Stimulated activated CD4-positive, alpha-beta T cell treated with anti-CD3 and anti-CD28 coated beads, Interleukin-12 subunit alpha, Interleukin-12 subunit beta, amount 100 ng/mL, for 4 hours (primary cell): ENCODE results near the gene RAB22A.
"Not testable (repeated sequence)": the region's sequence is repeated elsewhere in the genome, so short reads cannot be mapped to it uniquely, and the experiment has no call there.

ENCODE experiments used
- DNase-seq: peaks from one replicate; pipeline ENCODE4 v3.0.0-alpha.2; 2020

Gene RAB22A

GRCh38 chr20:58389968-58390658 lies 80.6 kb downstream of the RAB22A start:
- no peak for DNase-seq

- no peak for DNase-seq
Measured at GRCh38 chr20:58390659-58391035, 81.1 kb downstream of the RAB22A start.

DNA sequence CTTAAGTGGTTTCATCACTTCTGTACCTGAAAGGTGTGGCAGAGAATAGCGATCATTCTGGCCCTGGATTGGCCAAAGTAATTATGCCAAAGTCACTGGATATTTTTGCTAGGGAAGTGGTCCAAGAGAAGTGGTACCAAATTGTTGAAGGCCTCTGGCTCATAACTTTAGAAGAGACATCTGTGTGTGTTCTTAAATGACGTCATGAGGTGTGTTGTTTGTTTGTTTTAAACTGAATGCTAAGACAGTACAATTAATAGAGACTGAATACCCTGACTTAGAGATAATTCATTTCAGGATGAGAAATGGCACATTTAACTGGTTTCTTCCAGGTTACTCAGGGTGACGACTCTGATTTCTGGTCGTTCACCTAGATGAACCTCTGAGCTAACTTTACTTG lies 82.8 kb downstream of the RAB22A start:
- DNase-seq: no peak

DNA sequence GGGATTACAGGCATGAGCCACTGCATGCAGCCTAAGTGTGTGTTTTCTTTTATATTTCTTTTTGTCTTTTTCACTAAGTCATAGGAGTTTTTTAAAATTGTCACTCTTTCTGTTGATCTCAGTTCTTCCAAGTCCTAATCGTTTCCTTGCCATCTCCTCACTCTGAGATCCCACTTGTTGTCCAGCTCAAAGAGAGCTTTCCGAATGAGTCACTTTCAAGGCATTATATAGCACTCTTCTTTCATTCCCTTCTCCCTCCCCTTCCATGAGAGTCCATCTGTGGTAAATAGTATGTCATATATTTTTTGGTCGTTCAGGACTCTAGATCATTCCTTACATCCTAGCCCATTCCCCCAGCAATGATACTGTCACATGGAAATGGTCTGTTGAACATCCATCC lies 83.8 kb downstream of the RAB22A start:
- no peak for DNase-seq

DNA sequence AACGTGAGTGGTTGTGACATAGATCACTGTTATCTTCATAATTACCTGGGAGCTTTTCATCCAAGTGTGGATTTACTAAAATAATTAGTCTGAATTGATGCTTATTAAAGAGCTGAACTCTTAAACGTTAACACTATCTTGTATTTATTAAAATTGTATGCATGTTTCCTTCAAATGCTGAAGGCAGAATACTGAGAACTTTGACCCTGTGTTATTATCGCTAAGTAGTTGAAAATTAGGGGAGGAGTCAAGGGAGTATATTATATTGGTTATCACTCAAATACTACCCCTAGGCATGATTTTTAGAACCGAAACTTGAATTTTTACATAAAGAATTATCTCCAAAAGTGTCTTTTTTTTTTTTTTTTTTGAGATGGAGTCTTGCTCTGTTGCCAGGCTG lies 85.3 kb downstream of the RAB22A start:
- no peak for DNase-seq

DNA sequence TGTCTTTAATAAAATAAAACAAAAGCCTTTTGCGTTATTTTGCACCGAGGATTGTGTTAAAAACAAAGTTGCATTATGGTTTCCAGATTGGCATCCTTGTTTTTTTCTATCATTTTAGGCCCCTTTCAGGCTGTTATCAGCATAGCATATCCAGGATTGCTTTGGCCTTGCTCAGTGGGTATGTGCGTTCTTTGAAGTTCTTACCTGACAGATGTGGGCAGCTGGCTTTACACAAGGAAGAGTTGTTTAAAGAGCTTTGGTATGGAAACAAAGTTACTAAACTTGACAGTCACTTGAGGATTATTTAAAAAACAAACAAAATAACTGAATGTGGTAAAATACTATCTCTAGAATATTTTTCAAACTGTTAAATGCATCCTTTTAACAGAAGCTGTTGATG lies 86.1 kb downstream of the RAB22A start:
- DNase-seq: no peak

GRCh38 chr20:58397429-58397828 lies 87.9 kb downstream of the RAB22A start:
- DNase-seq: no peak

- no peak for DNase-seq
Measured at GRCh38 chr20:58398254-58398653, 88.7 kb downstream of the RAB22A start.

DNA sequence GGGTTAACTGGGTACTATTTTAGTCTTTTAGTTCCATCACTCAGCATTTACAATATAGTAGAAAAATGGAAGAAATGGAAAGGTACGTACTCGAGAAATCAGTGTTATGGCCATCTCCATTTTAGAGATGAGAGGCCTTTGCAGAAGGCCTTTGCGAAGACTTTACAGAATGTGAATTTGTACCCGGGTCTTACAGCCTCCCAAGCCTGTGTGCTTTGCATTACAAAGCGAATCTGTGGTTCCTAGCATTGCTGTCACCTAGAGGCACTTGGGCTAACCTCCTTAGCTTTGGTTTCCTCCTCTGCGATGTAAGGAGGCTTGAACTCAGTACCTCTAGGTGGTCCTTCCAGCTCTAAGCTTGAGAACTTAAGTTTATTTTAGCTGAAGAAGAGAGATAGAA lies 90.4 kb downstream of the RAB22A start:
- no peak for DNase-seq

GRCh38 chr20:58401162-58401561 lies 91.6 kb downstream of the RAB22A start:
- no peak for DNase-seq

GRCh38 chr20:58402305-58402704 lies 92.8 kb downstream of the RAB22A start:
- DNase-seq: no peak

- DNase-seq: no peak
Measured at GRCh38 chr20:58402827-58403226, 93.3 kb downstream of the RAB22A start.

- DNase-seq: no peak
Measured at GRCh38 chr20:58403272-58403671, 93.8 kb downstream of the RAB22A start.

- DNase-seq: no peak
Measured at GRCh38 chr20:58405504-58406291, 96.2 kb downstream of the RAB22A start.

GRCh38 chr20:58406422-58407001 lies 97.0 kb downstream of the RAB22A start:
- DNase-seq: no peak

DNA sequence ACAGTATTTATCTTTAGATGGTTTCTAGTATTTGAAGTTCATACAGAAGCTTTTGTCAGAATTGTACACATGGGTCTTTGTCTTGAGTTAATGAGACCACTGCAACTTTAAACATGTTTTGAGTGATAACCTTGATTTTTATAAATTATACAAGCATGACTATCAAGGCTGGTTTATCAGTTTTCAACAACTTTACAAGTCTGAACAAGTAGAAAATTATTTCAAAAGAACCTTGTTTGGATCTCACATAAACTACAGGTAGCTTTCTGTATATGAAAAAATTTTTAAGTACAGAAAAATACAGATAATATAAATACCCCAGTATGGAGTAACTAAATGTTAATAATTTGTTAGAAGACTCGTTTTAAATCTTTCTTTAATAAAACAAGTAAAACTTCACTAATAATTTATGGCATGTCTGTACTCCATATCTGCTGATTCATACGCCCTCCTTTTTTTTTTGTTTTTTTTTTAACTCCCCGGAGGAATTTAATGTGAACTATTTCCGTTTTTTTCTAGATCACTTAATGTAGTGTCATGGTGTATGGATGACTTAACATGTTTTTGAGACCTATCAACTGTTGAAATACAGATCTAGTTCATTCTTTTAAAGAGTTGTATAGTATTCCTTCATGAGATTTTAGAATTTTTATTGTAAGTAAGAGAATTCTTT lies 97.8 kb downstream of the RAB22A start:
- no peak for DNase-seq

DNA sequence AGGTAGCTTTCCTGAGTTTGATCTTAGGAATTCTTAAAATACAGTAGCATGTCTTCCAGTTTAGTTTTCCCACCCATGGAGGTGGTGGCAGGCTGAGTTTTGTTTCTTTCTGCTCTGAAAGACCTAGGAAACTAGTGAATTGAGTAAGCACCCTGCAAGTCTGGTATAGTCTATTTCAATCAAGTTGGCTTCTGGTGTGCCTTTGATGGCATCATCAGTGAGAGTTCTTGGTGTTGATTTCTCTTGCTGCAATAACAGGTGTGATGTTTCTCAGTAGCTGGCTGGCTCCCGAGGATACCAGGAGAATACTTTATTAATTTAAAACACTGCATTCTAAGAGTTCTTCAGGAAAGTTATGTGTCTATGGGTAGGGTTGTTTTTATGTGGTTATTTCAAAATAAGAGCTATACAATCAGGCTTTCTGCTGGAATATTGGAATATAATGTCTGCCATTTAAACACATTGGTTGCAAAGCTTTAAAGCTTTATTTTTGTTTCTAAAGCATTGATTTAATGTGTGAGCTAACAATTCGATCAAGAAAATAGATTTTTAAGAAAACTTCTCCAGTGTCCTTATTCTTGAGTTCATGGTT lies 98.5 kb downstream of the RAB22A start:
- DNase-seq: no peak

GRCh38 chr20:58408603-58409246 lies 99.2 kb downstream of the RAB22A start:
- DNase-seq: no peak

- DNase-seq: not testable (repeated sequence)
Measured at GRCh38 chr20:58414216-58414615, 104.7 kb downstream of the RAB22A start.

- not testable (repeated sequence) for DNase-seq
Measured at GRCh38 chr20:58414786-58415185, 105.3 kb downstream of the RAB22A start.

DNA sequence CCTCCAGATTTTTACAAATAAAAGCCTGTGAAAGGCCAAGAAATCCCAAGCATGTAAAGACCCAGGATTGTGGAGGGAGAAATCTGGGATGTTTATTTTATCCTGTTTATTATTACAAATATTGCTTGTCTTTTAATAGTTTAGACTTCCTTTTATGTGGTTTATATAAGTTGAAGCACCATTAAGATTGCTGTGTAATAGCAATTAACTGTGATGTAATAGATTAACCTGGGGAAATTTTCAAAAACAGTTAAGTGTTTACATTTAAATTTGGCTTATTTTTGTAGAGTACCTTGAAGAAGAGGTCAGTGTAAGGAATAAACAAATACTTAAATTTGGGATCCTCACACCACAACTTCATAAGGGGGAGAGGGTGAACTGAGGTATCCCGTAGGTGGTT lies 106.5 kb downstream of the RAB22A start:
- no peak for DNase-seq

GRCh38 chr20:58416835-58417234 lies 107.3 kb downstream of the RAB22A start:
- DNase-seq: no peak
